Motor neuron (in vitro differentiated cells): ENCODE results near the gene ATAD5. TPM values are rescaled to one million over a fixed set of nuclear protein-coding genes. Genes with fewer than 3 reads are reported as not detected.
A peak's percentile ranks its signal among the peaks of the same experiment; 100 is the strongest.
"Not testable (repeated sequence)": the region's sequence is repeated elsewhere in the genome, so short reads cannot be mapped to it uniquely, and the experiment has no call there.

Source experiments
- ATAC-seq, 8 experiments: fragments of 200-7000 bp; cut with Tn5 transposase; replicated peaks in 6 of 8; 2 replicates each; pipeline ENCODE4 v1.8.0; 2021; ENCODE audit warnings: mild to moderate bottlenecking in 8 of 8, moderate library complexity in 8 of 8
- H3K27ac ChIP-seq, 2 donors: fragments of 250-450 bp; sonication (Bioruptor Pico); 2 replicates each; pipeline ENCODE4 v1.9.0; 2021; ENCODE audit warnings: antibody characterized with exemption in 2 of 2, mild to moderate bottlenecking in 2 of 2, moderate library complexity in 1 of 2
- H3K4me1 ChIP-seq, 2 donors: fragments of 250-450 bp; sonication (Bioruptor Pico); replicated peaks in 1 of 2; 2 replicates each; pipeline ENCODE4 v1.6.1; 2021; ENCODE audit warnings: antibody characterized with exemption in 2 of 2, mild to moderate bottlenecking in 2 of 2, moderate library complexity in 1 of 2
- H3K4me3 ChIP-seq, 5 donors: fragments of 250-450 bp; sonication (Bioruptor Pico); 2 replicates each; pipeline ENCODE4 v1.9.0; 2021; ENCODE audit warnings: antibody characterized with exemption in 5 of 5, mild to moderate bottlenecking in 5 of 5, moderate library complexity in 4 of 5
- WGBS, 10 experiments: fragments of 450-650 bp; shearing (Covaris generic); methylation state at CpG; one replicate each; pipeline ENCODE4 v1.0.0; 2022; 5-methylcytosine and 5-hydroxymethylcytosine counted together
- in situ Hi-C, 9 experiments: fragments of 400-800 bp; cut with MboI; loops; one replicate each; pipeline ENCODE4 v1.15.0; 2021; ENCODE audit warnings: low sequenced_read_pairs in 9 of 9, low pct_unique_long_range_greater_than_20kb in 2 of 9; ENCODE audit not compliant: unreplicated experiment in 9 of 9
- total RNA-seq, 8 experiments: library from RNA; unstranded; fragments of 300-600 nt; gene quantifications; 2 replicates each; pipeline versions ENCODE4 v1.2.3 to v1.2.4, GENCODE V29; 2022

Gene ATAD5
- total RNA-seq, 8 experiments from 2014 or later = 0.51 to 12.4 (median 3.4) TPM

- 90 to 100% (median 99%) methylated on average over 1 to 6 of the region's 6 CpGs; no CpG with 5 or more reads in 2 of the 10 experiments for WGBS, 10 experiments
- in situ Hi-C loops = no loop called here
- ATAC-seq = no peak
- Histone ChIP-seq H3K4me3 (no peak overlapping the region), H3K27ac (no peak overlapping the region), H3K4me1 (no peaks in the 10 kb centered on the region)
Measured at GRCh38 chr17:30809867-30810266, 21.9 kb upstream of the ATAD5 start.

GRCh38 chr17:30812218-30813177 is 19.3 kb upstream of the ATAD5 start:
- WGBS, 10 experiments = 42 to 100% (median 92%) methylated on average over 1 to 4 of the region's 5 CpGs; no CpG with 5 or more reads in 1 of the 10 experiments
- no peak overlapping the region for H3K4me3 ChIP-seq
- H3K27ac ChIP-seq = no peak overlapping the region
- no peaks in the 10 kb centered on the region for H3K4me1 ChIP-seq
- ATAC-seq = peak in 3 of 8 experiments; percentile 27 to 72 (median 64)
- in situ Hi-C loops = no loop called here

- ATAC-seq, H3K4me3 ChIP-seq, in situ Hi-C loops, H3K4me1 ChIP-seq, H3K27ac ChIP-seq: not testable (repeated sequence)
- WGBS, 10 experiments = 75 to 100% (median 88%) methylated on average over 1 to 8 of the region's 12 CpGs; no CpG with 5 or more reads in 4 of the 10 experiments
Measured at GRCh38 chr17:30814236-30814635, 17.5 kb upstream of the ATAD5 start.

GRCh38 chr17:30814860-30815259 is 16.9 kb upstream of the ATAD5 start:
- ATAC-seq, in situ Hi-C loops, H3K4me3 ChIP-seq, H3K4me1 ChIP-seq, H3K27ac ChIP-seq: not testable (repeated sequence)
- 91 to 100% (median 98%) methylated on average over 5 to 9 of the region's 9 CpGs; no CpG with 5 or more reads in 2 of the 10 experiments for WGBS, 10 experiments

GRCh38 chr17:30816165-30816564 is 15.6 kb upstream of the ATAD5 start:
- Histone ChIP-seq H3K27ac (no peak overlapping the region), H3K4me3 (no peak overlapping the region), H3K4me1 (no peaks in the 10 kb centered on the region)
- in situ Hi-C loops = no loop called here
- ATAC-seq = no peak
- WGBS, 10 experiments = 60 to 100% (median 97%) methylated on average over 1 to 6 of the region's 7 CpGs; no CpG with 5 or more reads in 1 of the 10 experiments

GRCh38 chr17:30819971-30820705 is 11.6 kb upstream of the ATAD5 start:
- Histone ChIP-seq H3K4me3 (no peak overlapping the region), H3K4me1 (peaks cover 0 to 8% of the 10 kb centered on the region in 2 donors), H3K27ac (no peak overlapping the region)
- in situ Hi-C loops = no loop called here
- ATAC-seq = no peak
- 80 to 100% (median 96%) methylated on average over 1 to 8 of the region's 8 CpGs; no CpG with 5 or more reads in 1 of the 10 experiments for WGBS, 10 experiments

- in situ Hi-C loops = no loop called here
- H3K4me3 ChIP-seq = no peak overlapping the region
- H3K27ac ChIP-seq = no peak overlapping the region
- 27 to 79% (median 55%) methylated on average over 3 to 9 of the region's 9 CpGs for WGBS, 10 experiments
- ATAC-seq = no peak
- H3K4me1 ChIP-seq = peaks cover 0 to 8% of the 10 kb centered on the region in 2 donors
Measured at GRCh38 chr17:30821871-30822723, 9.7 kb upstream of the ATAD5 start.

GRCh38 chr17:30822919-30823318 is 8.8 kb upstream of the ATAD5 start:
- H3K4me1 ChIP-seq, ATAC-seq, H3K27ac ChIP-seq, H3K4me3 ChIP-seq, in situ Hi-C loops: not testable (repeated sequence)
- 33 to 100% (median 77%) methylated on average over 1 to 8 of the region's 14 CpGs; no CpG with 5 or more reads in 2 of the 10 experiments for WGBS, 10 experiments

- WGBS, 10 experiments = 32 to 76% (median 70%) methylated on average over 5 to 7 of the region's 7 CpGs; no CpG with 5 or more reads in 1 of the 10 experiments
- no peak overlapping the region for H3K27ac ChIP-seq
- peaks cover 0 to 8% of the 10 kb centered on the region in 2 donors for H3K4me1 ChIP-seq
- ATAC-seq = no peak
- in situ Hi-C loops = no loop called here
- peak overlapping the region; percentile 61 to 89 (median 68) for H3K4me3 ChIP-seq
Measured at GRCh38 chr17:30823421-30823820, 8.3 kb upstream of the ATAD5 start.

- H3K4me1 ChIP-seq = peaks cover 0 to 8% of the 10 kb centered on the region in 2 donors
- ATAC-seq = peak in 7 of 8 experiments; percentile 5 to 33 (median 17)
- peak overlapping the region; percentile 61 to 89 (median 68) for H3K4me3 ChIP-seq
- in situ Hi-C loops = no loop called here
- 0 to 3% (median 0%) methylated on average over 1 to 6 of the region's 11 CpGs; no CpG with 5 or more reads in 4 of the 10 experiments for WGBS, 10 experiments
- H3K27ac ChIP-seq = peak overlapping the region; percentile 51 to 66
Measured at GRCh38 chr17:30824002-30824355, 7.8 kb upstream of the ATAD5 start.

GRCh38 chr17:30824356-30825145 is 7.2 kb upstream of the ATAD5 start, which contains the start of gene CRLF3:
Gene CRLF3, minus strand, starts transcription at chr17:30824692. Its CDS starts 41 bp downstream, at chr17:30824651.
- in situ Hi-C loops = no loop called here
- ATAC-seq = peak; percentile 95 to 98 (median 97)
- Histone ChIP-seq H3K27ac (peak within 1 kb of the TSS; percentile 51 to 66), H3K4me3 (peak within 1 kb of the TSS; percentile 61 to 89 (median 68)), H3K4me1 (peaks cover 0 to 8% of the 10 kb centered on the region in 2 donors)
- 0 to 50% (median 19%) methylated on average over 2 to 21 of the region's 75 CpGs; no CpG with 5 or more reads in 6 of the 10 experiments for WGBS, 10 experiments
